Left cardiac atrium (tissue), 4 donors: Measurements from ENCODE around the gene MMS22L. TPM values are rescaled to one million over a fixed set of nuclear protein-coding genes. Genes with fewer than 3 reads are reported as not detected.

Source experiments
- ATAC-seq, 2 donors: fragments of 200-7000 bp; cut with Tn5 transposase; one replicate each; pipeline ENCODE4 v1.9.1; 2020; ENCODE audit warnings: mild to moderate bottlenecking in 2 of 2, moderate library complexity in 2 of 2
- DNase-seq: peaks from one replicate; pipeline ENCODE4 v3.0.0-alpha.2; 2020
- intact Hi-C, 2 donors: fragments of 100-400 bp; cut with DNase I; formaldehyde crosslinking; loops; one replicate each; pipeline versions ENCODE4 v1.14.1 to v1.15.1; 2022 to 2023
- total RNA-seq, 2 donors: library from RNA; stranded (reverse); fragmentation: NEBNext Ultra II Directional; extraction: Animal tissue kit (Norgen Biotek cat#: 25700); gene quantifications; one replicate each; pipeline ENCODE4 v1.2.1, GENCODE V29; 2021
- donor health status: DM: no; HTN: yes; CAD: no.
- donor health status: DM: no; HTN: yes; CAD: no; lungs with severe emphysema.
- donor health status: DM: yes; HTN: yes; CAD: no.
- donor health status: Dilated cardiomyopathy.

Gene MMS22L
- total RNA-seq, 2 donors from 2014 or later, result 4.0 to 5.1 TPM

GRCh38 chr6:97269821-97270220 is 13.2 kb downstream of the MMS22L start:
- intact Hi-C loops, result no loop called here
- DNase-seq (no peak), ATAC-seq (no peak)

- ATAC-seq (no peak), DNase-seq (no peak)
- intact Hi-C loops, result no loop called here
These were observed 20.3 kb downstream of the MMS22L start for GRCh38 chr6:97262676-97263075.

GRCh38 chr6:97246842-97247241 is 36.2 kb downstream of the MMS22L start:
- intact Hi-C loops, result no loop called here

GRCh38 chr6:97240222-97240621 is 42.8 kb downstream of the MMS22L start:
- ATAC-seq (no peak), DNase-seq (no peak)
- intact Hi-C loops, result no loop called here

More at GRCh38 chr6:97246842-97247241, 36.2 kb downstream of the MMS22L start:
- DNase-seq (no peak), ATAC-seq (no peak)

GRCh38 chr6:97231911-97232310 is 51.1 kb downstream of the MMS22L start:
- no peak for DNase-seq
- intact Hi-C loops, result no loop called here
- no peak for ATAC-seq

- intact Hi-C loops, result no loop called here
- no peak for ATAC-seq
- DNase-seq, result no peak
These were observed 60.1 kb downstream of the MMS22L start for GRCh38 chr6:97222903-97223302.

- ATAC-seq (no peak), DNase-seq (no peak)
- intact Hi-C loops, result no loop called here
These were observed 64.1 kb downstream of the MMS22L start for GRCh38 chr6:97218912-97219311.

- ATAC-seq, result peak; percentile 44 to 71
- intact Hi-C loops, result no loop called here
These were observed 67.8 kb downstream of the MMS22L start for GRCh38 chr6:97215157-97215769.

GRCh38 chr6:97214671-97215070 is 68.3 kb downstream of the MMS22L start:
- intact Hi-C loops, result no loop called here
- DNase-seq (no peak), ATAC-seq (no peak)

More at GRCh38 chr6:97215157-97215769, 67.8 kb downstream of the MMS22L start:
- DNase-seq, result peak; percentile 24

GRCh38 chr6:97207383-97207782 is 75.6 kb downstream of the MMS22L start:
- no peak for ATAC-seq
- intact Hi-C loops, result no loop called here

GRCh38 chr6:97205966-97206365 is 77.0 kb downstream of the MMS22L start:
- DNase-seq, result no peak
- no peak for ATAC-seq
- intact Hi-C loops, result no loop called here

More at GRCh38 chr6:97207383-97207782, 75.6 kb downstream of the MMS22L start:
- DNase-seq, result no peak

GRCh38 chr6:97203343-97203742 is 79.7 kb downstream of the MMS22L start:
- DNase-seq, result no peak
- intact Hi-C loops, result no loop called here
- no peak for ATAC-seq

- ATAC-seq (peak in 1 of 2 donors; percentile 25), DNase-seq (no peak)
- intact Hi-C loops, result no loop called here
These were observed 84.9 kb downstream of the MMS22L start for GRCh38 chr6:97198046-97198565.

- ATAC-seq (no peak), DNase-seq (no peak)
- intact Hi-C loops, result no loop called here
These were observed 87.9 kb downstream of the MMS22L start for GRCh38 chr6:97195117-97195516.

- DNase-seq, result no peak
- intact Hi-C loops, result loop anchor here in 1 of 2 donors (10.0 kb wide), 1 partner anchor 205 kb away; no protein-coding TSS in a partner anchor
- no peak for ATAC-seq
These were observed 93.2 kb downstream of the MMS22L start for GRCh38 chr6:97189767-97190166.

- ATAC-seq, result no peak
- intact Hi-C loops, result loop anchor here (2.0 to 10.0 kb wide), 2 partner anchors 207 kb away; no protein-coding TSS in a partner anchor
- no peak for DNase-seq
These were observed 95.1 kb downstream of the MMS22L start for GRCh38 chr6:97187951-97188350.

- peak; percentile 70 for DNase-seq
- peak in 1 of 2 donors; percentile 43 for ATAC-seq
These were observed 96.5 kb downstream of the MMS22L start for GRCh38 chr6:97186416-97186999.

GRCh38 chr6:97177905-97178304 is 105.1 kb downstream of the MMS22L start:
- DNase-seq, result no peak
- no peak for ATAC-seq

More at GRCh38 chr6:97186416-97186999, 96.5 kb downstream of the MMS22L start:
- intact Hi-C loops, result loop anchor here (2.0 to 10.0 kb wide), 2 partner anchors 208 kb away; no protein-coding TSS in a partner anchor

GRCh38 chr6:97176468-97176867 is 106.5 kb downstream of the MMS22L start:
- ATAC-seq (no peak), DNase-seq (no peak)
- intact Hi-C loops, result no loop called here

More at GRCh38 chr6:97177905-97178304, 105.1 kb downstream of the MMS22L start:
- intact Hi-C loops, result no loop called here

- no peak for ATAC-seq
- DNase-seq, result no peak
- intact Hi-C loops, result no loop called here
These were observed 107.2 kb downstream of the MMS22L start for GRCh38 chr6:97175806-97176205.
